Gastrocnemius medialis (tissue), 4 donors: ENCODE results near the gene ARHGEF7.

Source experiments
- CTCF ChIP-seq, 5 experiments: fragments of 450-650 bp in 3 of 5; fragments of 200-600 bp in 2 of 5; sonication (generic) in 2 of 5; IDR thresholded peaks in 4 of 5; conservative IDR thresholded peaks in 1 of 5; 1 replicate in 4 of 5; 2 replicates in 1 of 5; pipeline ENCODE4 v1.5.1; 2016 to 2019; ENCODE audit warnings: antibody characterized with exemption in 5 of 5, mild to moderate bottlenecking in 3 of 5, moderate library complexity in 3 of 5
- POLR2A ChIP-seq, 2 donors: fragments of 450-650 bp; IDR thresholded peaks; one replicate each; pipeline ENCODE4 v1.6.1; 2017; ENCODE audit warnings: antibody characterized with exemption in 2 of 2, mild to moderate bottlenecking in 2 of 2, moderate library complexity in 2 of 2

DNA sequence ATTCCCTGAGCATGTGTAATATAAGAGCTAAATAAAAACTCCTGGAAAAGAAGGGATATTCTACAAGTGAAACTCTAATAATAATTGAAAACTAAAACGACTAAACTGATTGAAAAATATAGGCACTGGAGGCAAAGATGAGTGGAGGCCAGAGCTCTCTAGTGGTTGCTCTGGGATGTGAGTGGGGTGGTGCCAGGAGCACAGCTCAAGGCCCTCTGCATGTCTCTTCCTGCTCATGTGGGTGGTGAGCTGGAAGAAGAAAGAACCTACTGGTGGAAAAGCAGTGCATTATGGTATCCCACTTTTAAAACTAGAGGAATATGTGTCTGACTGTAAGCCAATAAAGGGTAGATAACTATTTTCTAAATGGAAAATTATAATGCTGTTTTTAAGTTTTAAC is 15.8 kb upstream of the ARHGEF7 start:
- no peak for TF ChIP-seq CTCF (IDR thresholded peaks at IDR 0.05 in 4 of 5, conservative IDR thresholded peaks at IDR 0.05 in 1 of 5)
- no peak for TF ChIP-seq POLR2A (IDR thresholded peaks at IDR 0.05)
